ENCODE data around the gene CADM1. TPM values are rescaled to one million over a fixed set of nuclear protein-coding genes. Genes with fewer than 3 reads are reported as not detected.
A peak's percentile ranks its signal among the peaks of the same experiment; 100 is the strongest.

The CADM1 gene
- polyA plus RNA-seq, 1 donor = 161 TPM

DNA sequence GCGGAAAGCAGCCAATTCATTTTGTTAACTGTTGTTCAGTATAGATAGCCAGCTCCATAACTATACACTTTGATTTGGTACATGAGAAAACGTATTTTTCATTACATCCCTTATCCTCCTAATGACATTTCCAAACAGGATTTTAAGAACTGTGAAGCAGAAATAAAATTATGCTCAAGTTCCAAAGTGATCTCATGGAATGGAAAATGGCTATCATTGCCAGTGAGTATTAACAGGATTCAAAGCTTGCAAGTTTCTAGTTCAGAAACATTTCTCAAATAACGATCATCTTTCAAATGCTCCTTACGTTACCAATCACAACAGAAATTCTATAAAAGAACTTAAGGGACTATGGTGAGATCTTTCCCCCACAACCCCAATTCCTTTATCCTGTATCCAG, 53.7 kb downstream of the CADM1 start:
- DNase-seq = no peak

DNA sequence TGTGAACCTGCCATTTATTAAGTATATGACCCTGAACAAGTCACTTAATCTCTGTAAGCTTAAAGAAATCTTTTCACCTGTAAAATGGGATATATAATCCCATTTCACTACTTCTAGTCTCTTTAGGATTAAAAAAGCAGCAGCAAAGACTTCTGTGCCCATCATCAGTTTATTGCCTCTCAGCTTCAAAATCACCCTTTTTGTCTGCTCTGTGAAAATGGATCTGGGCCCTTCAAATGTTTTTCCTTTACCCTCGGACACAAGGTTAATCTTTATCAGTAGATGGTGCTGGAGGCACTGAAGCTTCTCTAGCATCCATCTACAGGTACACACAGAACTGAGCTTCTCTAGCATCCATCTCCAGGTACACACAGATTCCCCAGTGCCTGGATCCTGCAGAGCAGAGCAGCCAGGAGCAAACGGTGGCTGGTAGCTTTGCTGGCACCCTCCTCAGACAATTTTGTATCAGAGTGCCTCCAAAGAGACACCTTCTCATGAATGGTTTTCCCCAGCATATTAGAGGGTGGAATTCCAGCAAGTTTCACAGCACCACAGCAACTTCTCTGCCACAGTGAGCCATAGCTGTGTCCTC, 56.8 kb downstream of the CADM1 start:
- no peak for DNase-seq

DNA sequence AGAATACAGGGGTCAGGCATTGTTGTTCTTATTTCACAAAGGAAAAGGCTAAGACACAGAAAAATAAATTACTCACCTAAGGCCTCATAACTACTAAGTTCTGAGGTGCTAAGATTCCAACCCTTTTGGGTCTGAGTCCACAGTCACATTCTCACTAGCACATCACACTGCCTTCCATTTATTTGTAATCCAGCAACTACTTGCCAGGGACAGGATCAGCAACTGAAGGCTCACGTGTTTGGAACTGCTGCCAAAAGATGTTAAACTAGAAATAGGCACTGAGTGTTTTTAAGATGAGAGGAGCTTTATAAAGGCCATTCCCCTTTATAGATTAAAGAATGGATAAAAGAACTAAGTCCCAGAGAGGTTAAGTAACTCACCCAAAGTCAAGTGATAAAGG, 58.0 kb downstream of the CADM1 start:
- no peak for DNase-seq

DNA sequence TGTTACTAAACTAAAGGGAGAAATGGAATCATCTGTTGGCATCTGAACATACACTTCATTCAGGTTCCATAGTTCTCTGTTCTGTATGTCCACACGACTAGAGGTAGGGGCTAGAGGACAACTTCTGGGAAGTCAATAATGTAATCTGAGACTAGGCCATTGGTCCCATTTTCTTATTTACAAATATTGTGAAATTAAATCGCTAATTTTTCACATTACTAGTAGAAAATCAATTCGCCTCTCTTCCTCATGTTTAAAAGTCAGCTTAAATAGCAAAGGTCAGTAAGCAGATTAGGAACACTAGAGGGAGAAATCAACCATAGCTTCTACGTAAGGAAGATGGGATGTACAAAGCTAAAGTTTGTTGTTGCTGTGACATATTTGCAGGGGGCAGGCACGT, 59.7 kb downstream of the CADM1 start:
- no peak for DNase-seq

DNA sequence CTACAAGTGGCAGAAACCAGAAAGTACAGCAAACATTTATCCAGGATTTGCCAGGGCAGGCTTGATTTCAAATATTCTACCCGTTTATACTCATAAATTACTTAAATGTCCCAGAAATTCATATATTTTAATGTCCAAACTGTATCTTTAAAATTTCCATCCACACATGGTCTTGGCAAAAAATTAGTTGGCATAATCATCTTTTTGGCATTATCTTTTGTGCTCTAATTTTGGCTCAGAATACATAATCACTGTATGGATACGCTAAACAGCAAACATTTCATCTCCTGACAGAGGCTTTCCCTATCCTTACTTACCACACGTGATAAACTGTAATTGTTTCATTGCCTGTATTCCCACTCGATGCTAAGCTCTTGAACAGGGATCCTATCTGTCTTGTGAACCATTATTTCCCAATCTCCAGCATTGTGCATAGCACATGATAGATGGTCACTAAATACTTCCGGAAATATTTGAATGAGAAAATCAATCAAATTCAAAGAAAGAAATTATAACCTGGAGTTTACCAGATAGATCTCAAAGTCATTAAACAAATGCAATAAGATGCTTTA, 64.2 kb downstream of the CADM1 start:
- no peak for DNase-seq

DNA sequence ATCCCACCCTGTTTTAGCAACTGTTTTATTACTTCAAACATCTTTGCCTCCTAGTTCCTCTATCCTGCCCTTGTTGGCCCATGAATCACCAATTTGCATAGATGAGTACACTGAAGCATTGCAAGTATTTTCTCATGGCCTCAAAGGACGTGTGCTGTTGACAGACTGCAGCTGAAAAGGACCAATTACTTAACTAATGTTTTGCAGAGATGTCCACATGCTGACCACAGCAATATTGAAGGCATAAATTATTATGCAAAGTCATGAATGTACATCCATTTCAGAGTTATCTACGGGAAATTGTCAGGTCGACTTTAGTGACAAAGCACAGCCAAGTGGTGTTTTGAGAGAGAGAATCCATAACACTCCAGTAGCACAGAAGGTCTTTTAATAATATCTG, 64.8 kb downstream of the CADM1 start:
- no peak for DNase-seq

DNA sequence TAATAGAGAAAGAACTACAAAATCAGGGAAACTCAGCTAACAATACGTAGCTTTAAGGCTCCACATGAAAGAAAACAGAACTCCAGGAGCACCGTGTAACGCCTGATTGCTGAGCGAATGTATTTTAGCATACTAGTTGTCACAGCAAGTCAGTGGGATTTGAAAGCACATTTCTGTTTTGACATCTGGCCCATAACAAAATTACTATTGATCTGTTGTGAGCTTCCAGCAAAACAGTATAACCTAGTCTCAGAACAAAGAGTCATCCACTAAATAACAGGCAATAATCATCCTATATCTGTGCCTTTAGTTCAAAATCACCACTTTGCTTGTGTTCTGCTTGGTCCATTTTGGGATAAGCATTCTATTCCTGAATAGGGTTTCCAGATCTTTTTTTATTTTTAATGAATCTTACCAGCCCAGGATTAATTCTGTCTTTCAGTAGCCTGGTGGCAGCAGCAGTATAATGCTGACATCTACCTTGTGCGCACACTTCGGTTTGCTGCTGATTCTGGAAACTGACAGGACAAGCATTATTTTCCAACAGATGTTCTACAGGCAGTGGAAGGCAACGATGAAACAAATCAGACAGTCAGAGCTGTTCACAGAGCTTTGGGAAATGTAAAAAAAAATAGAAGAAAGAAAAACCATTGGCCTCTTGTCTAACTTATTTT, 66.2 kb downstream of the CADM1 start:
- DNase-seq = no peak

DNA sequence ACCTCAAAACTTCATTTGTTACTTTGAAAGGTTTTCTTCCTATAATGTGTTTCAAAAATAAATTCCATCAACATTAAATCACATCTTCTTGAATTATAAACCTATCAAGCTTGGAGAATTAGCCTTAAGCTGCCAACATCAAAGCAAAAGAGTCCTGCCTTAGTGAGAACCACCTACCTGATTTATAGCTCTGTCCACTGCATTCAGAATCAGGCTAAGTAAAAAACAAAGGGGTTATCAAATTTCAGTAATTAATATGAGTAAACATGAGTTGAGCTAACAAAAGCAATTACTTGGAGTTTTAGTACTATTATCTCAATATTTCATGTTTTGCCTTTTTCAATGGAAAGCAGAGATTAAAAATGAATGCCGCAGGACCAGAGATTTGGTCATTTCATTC, 73.9 kb downstream of the CADM1 start:
- DNase-seq = no peak

DNA sequence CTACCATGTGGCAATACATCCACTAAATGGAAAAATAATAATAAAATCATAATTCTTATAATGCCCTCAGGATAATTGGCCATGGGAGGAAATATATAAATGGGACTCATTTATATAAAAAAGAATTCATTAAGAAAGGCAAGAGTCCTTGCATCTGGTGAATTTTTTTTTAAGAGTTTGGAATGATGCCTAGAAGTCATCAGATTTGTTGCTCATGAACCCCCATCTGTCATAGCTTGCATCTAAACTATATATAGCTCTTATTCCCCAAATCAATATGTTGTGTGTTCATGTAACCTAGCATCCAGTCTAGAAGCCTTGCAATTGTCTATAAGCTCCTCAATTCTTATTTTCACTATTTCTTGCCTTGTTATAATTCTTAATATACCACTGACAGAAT, 75.9 kb downstream of the CADM1 start:
- no peak for DNase-seq

DNA sequence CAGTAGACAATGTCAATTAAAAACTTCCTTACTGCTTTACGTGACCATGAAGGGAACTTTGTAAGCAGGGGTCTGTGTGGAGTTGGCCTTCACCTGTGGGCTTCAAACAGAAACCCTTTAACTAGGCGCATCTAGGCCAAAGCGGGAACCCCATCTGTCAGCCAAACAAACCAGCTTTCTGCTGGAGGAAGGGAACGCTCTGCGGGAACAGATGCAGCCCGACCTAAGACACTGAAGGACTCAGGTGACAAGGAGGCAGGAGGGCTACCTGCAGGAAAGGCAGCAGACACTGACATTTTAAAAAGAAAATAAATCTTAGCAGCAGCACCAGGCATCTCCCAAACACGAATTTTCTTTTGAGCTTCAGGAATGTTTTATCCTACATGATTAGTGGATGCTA, 78.4 kb downstream of the CADM1 start:
- no peak for DNase-seq

DNA sequence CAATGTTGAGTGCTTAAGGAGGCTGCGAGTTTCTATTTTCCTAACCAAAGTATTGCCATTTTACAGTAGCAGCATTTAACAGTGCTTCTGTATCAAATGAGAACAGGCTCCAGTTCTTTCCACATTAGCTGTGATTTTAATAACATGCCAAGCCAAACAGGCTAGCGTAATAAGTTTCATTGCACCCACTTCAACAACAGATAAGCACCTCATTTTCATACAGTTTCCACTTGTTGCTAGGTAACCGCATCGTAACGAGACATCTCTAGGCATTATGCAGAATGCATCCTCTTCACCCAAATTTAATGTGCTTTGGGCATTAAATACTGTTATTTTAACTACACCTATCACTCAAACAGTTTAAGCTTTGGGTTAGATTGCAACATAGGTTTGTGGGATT, 79.0 kb downstream of the CADM1 start:
- no peak for DNase-seq

DNA sequence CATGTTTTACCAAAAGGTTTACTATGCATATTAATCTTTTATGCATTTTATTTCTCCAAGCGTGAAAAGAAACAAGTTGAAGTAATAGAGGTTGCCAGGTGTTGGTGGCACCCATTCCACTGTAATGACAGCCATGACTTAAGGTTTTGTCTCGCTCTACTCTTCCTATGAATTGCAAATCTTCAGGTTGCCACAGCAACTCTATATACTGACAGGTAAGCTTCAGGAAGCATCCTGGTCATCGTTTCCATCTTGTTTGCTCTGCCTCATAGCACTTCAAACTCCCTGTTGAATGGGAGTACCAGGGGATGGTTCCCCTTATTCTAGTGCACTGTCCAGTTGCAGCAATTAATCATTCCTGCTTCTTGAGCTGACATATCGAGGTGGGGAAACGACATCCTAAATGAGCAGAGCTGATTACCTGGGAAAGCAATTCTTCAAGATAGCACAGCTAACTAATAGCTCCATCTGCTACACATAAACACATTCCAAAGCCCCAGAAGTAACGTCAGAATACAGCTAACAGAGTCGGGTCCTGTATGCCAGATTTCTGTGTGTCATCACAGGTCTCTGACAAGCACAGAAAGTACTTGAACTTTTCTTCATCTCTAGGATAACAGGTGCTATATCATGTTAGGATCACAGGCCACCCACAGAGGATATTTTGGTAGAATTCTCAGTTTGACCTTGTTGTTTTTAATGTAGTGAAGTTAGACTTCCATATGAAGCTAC, 80.3 kb downstream of the CADM1 start:
- DNase-seq = no peak

DNA sequence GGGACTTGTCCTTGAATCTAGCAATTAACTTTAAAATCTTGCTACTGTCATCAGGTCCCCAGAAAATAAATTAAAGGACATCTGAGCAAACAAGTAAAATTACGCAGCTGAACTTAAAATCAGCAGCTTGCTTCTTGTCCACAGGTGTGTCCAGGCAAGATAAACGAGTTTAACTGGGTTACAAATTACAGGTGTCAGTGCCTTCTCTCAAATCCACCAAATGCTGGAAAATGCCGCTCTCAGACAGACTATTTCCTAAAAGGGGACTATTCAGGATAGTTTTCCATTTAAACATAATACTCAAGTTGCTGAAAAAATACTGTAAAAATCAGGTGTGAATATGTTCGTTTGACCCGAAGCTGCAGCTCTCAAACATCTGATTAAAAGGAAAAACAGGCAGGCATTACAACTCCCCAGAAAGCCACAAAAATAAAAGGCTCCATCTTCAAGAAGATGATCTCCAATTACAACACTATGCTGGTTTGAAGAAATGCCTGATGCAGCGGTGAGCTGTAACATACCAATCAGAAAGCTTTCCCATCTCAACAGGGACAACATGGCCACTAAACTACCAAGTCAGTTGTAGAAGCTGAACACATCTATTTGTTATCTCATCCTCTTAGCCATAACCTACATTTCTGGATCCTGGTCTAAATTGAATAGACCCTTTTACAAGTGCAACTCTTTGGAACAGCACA, 82.1 kb downstream of the CADM1 start:
- no peak for DNase-seq

DNA sequence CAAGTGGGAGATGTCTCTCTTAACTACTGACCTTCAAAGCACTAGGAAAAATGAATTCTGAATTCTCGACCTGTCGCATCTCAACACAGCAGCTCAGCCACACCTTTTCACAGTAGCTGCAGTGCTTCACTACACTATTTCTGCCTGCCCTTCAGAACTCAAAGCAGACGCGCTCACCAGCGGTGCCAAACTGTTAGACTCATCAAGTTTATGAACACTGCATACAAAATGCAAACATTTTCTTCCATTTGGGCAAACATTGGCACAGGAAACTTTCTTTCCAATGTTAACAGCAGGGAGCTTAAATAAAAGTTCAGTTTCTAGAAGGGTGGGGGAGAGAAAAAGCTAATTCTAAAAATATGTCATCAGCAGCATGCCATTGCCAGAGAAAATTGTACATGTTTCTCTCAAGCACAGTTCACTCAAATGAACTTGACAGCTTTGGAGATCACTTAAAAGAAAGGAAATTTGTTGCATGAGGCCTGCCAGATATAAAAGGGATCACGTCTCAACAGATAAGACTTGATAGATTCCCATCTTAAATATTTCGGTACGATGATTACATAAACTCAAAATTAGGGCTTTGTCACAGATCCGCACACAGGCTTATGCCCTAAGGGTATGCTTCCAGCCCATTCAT, 82.7 kb downstream of the CADM1 start:
- no peak for DNase-seq

DNA sequence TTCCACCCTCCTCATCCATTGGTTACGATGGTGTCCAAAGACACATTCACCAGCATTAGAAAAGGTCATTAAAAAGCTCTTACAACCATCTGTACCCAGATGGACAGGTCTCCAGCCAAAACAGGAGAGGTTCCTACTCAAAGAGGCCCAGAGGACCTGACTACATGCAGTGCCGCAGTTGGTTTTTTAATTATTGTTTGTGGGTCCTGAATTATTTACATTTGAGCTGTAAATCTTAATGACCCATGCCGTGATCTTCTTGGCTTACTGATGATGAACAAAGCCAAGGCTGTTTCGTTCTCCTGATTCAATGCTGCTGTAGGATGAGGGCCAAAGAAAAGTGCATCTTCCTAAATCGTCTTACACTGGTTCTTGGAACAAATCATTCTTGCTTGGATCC, 83.7 kb downstream of the CADM1 start:
- no peak for DNase-seq

DNA sequence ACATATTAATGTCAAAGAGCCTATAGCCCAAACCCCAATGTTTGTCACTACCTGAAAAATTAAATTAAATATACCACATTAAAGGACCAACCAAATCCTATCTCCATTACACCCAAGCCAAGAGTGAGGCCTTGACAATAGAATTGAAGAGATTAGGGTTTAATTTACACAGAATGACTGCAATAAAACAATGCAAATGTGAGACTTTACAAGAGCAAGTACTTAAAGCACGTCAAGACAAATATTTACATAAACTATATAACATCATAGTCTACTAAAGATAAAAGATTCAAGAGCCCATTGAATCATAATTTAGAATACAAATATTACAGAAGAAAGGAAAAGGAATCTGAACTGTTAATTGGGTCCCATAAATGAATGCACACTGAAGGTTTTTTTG, 85.6 kb downstream of the CADM1 start:
- no peak for DNase-seq

DNA sequence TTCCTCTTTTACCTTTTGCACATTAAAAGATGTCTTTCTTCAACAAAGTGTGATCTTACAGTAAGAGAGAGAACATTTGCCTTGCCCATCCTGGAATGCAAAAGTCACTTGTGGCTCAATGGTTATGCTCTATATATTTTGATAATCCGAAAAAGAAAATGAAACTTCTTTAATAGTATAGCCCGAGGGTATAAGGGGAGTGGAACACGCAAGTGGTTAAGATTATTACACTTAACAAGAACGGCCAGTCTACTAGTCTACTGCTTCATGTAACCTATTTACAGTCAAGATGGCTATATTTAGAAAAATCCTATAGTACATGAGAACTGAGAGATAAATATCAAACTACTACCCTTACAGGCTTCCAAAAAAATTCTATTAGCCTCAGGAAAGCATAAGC, 86.1 kb downstream of the CADM1 start:
- no peak for DNase-seq

DNA sequence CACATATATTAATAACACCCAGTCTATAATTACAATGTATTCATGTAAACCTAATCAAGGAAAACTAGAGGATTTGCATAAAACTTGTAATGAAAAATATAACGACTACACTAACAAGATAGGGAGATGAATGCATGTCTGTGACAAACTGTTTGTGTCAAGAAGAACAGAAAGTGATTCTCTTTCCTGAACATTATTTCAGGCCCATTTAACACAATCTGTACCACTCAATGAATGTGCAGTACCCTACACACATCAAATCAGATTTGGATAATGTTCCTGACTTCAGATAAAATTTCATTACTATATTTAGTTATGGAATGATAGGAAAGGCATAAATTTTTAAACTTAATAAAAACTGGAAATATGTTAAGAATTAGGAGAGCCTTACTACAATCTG, 93.1 kb downstream of the CADM1 start:
- no peak for DNase-seq

DNA sequence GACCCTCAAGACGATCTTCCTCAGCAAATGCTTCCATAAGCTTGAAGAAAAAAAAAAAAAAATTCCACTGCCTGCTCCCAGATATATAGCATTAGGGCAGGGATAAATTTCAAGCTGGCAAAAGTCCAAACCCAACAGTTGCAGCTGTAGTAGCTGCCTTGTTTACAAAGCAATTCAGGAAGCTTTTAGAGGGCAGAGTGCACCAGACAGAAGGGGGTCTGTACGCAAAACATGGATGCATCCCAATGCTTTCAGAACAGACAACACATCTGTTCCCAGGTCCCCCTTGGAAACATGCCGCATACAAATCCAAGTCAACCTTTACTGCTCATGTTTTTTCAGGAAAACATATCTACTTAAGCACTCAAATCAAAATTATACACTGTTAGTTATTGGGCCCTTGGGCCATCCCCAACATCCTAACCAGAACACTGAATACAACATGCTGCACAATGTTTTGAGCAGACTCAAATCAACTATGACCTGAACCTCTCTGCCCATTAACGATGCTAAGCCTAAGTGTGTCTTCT, 94.5 kb downstream of the CADM1 start:
- peak; percentile 81 for DNase-seq

DNA sequence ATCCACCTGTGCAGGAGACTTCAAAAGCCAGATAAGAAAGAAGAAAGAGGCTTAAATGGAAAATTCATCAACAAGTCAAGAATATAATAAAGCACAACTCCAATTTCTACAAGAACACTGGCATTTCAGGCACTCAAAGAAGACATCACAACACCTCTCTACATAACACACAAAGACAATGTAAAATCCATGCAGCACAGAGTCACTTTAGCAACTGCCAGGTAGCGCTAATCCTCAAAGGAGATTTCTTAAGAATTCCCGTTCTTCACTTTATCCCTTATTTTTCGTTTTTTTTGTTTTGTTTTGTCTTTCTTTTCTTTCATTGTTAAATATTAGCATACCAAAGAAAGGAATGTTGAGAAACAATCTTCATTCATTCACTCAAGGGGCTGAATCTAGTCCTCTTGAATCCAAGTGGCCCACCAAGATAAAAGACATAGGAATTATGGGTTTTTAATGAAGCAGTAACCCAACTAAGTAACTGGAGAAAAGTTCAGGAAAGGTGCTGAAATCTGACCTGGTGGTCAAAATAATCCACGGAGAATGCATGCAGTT, 95.0 kb downstream of the CADM1 start:
- DNase-seq = no peak

DNA sequence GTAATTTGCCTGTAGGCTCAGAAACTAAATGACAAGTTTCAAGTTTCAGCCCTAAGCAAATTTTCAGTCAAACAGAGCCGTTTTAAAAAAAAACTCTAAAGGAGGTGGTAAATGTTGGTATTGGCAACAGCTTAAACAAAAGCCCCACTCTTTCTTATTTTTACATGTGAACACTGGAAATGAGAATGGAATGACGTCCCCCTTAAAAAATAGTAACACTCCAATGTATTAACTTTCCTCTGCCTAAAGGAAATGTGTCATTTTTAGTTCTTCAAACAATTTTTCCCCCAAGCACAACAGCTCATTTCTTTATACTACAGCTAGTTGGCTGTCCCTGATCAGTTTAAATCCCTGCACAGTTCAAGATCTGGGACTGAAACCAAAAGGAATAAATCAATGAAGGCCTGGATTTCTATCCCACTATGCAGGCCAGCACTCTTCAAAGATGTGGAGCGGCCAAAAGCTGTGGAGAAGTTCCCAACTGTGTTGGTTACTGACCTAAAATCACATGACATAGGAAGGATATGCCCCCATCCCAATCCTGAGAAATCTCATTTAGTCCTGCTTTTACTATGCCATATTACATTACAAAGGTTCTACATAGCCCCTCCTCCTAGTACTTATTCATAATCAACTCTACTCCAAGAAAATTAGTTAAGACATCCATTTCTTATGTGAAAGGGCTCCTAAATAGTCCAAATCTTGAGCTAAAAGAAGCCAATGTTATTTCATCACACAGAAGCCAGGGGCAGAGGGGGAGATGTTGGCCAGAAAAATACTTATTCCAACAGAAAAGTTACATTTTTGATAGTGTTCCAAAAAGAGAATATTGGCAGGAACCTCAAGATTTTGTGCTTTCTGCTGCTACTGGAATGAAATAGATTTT, 95.9 kb downstream of the CADM1 start:
- peak; percentile 67 for DNase-seq

Measured in left kidney (tissue), 2 donors.